EL (cell line): ENCODE measurements around the gene KHNYN.
A peak's percentile ranks its signal among the peaks of the same experiment; 100 is the strongest.

ENCODE experiments used
- DNase-seq: peaks from one replicate; pipeline ENCODE4 v3.0.0-alpha.2; 2016

KHNYN gene

GRCh38 chr14:24481622-24482324 lies 52.0 kb downstream of the KHNYN start:
- peak; percentile 36 for DNase-seq

DNA sequence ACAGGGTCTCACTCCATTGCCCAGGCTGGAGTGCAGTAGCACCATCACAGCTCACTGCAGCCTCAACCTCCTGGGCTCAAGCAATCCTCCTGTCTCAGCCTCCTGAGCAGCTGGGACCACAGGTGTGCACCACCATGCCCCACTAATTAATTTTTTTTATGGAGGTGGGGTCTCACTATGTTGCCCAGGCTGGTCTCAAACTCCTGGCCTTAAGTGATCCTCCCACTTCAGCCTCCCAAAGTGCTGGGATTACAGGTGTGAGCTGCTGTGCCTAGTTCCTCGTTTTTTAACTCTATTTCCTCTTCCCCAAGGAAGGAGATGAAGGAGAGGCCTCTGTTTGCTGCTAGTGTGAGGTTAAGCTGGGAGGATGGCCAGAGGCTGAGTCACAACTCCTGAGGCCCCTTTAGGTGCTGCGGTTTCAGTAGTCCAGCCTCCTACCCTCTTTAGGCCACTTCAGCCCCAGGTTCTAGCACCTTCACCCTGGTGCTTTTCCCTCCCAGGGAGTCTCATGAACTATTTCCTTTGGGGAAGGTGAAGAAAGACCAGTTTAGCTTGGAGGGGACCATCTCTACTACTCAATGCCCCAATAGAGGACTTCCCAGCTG lies 53.0 kb downstream of the KHNYN start:
- DNase-seq, result peak; percentile 63

- peak; percentile 66 for DNase-seq
Observed at GRCh38 chr14:24483604-24484252, 54.0 kb downstream of the KHNYN start.
